ENCODE measurements around the gene SPPL2B. TPM values are rescaled to one million over a fixed set of nuclear protein-coding genes. Genes with fewer than 3 reads are reported as not detected.

SPPL2B gene
- total and polyA plus RNA-seq, 2 donors, result 17.3 to 125 TPM

DNA sequence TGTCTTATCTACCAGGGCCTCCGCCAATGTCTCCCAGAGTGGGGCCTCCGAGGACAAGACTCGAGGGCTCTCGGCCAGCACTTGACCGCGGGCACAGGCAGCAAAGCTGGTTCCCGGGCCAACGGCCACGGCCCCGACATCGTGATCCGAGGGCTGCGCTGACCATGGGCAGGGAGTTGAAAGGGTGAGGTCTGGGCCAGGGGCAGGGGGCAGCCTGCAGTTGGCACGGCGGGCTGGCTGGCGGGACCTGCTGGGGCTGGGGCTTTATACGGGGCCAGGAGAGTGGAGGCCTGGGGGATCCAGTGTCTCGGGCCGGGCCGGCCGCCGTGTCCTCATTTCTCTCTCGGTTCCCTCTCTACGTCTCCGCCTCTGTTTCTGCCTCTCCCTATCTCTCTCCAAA lies 10.7 kb upstream of the SPPL2B start:
- peaks cover 5 to 6% of the 10 kb centered on the region in 2 donors for H3K4me1 ChIP-seq (ENCODE audit: control insufficient read depth in 2 of 2, insufficient read depth in 2 of 2, low read length in 2 of 2)
- 96% methylated on average over 25 of the region's 25 CpGs for WGBS
- no peak overlapping the region for H3K27ac ChIP-seq (ENCODE audit: low read depth in 1 of 2, low read length in 1 of 2)

DNA sequence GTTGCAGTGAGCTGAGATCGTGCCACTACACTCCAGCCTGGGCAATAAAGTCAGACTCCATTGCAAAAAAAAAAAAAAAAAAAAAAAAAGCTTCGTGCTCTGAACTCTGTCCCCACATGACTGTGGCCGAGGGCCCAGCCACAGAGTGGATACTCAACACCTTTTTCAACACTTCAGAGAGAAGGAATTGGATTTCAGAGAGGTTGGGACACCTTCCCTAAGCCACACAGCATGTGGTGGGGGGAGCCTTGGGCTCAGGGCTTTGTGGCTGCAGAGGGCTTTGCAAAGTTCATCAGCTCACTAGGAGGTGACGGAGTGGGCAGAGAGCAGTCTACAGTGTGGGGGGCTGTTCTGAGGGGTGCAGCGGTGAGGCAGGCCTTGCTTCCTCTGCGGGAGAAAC lies 9.6 kb upstream of the SPPL2B start:
- Histone ChIP-seq H3K36me3 (ENCODE audit: control insufficient read depth in 2 of 2, insufficient read depth in 2 of 2, low read length in 1 of 2) (peaks cover 19 to 23% of the 10 kb centered on the region in 2 donors), H3K4me3 (ENCODE audit: low read length in 2 of 2) (no peak overlapping the region), H3K27me3 (ENCODE audit: control insufficient read depth in 2 of 2, insufficient read depth in 1 of 2, low read length in 1 of 2) (peaks cover 0 to 21% of the 10 kb centered on the region in 2 donors), H3K9me3 (ENCODE audit: control insufficient read depth in 2 of 2, insufficient read depth in 1 of 2, low read length in 1 of 2) (peaks cover 7 to 8% of the 10 kb centered on the region in 2 donors), H3K4me1 (ENCODE audit: control insufficient read depth in 2 of 2, insufficient read depth in 2 of 2, low read length in 2 of 2) (peaks cover 0 to 3% of the 10 kb centered on the region in 2 donors), H3K27ac (ENCODE audit: low read depth in 1 of 2, low read length in 1 of 2) (no peak overlapping the region)
- 94% methylated on average over 6 of the region's 6 CpGs for WGBS
- no peak for DNase-seq (ENCODE audit: low read depth in 6 of 9, low spot score in 9 of 9)

More for the DNA sequence above, 10.7 kb upstream of the SPPL2B start:
- Histone ChIP-seq H3K9me3 (ENCODE audit: control insufficient read depth in 2 of 2, insufficient read depth in 1 of 2, low read length in 1 of 2) (peaks cover 8 to 10% of the 10 kb centered on the region in 2 donors), H3K36me3 (ENCODE audit: control insufficient read depth in 2 of 2, insufficient read depth in 2 of 2, low read length in 1 of 2) (peaks cover 12 to 14% of the 10 kb centered on the region in 2 donors), H3K4me3 (ENCODE audit: low read length in 2 of 2) (no peak overlapping the region), H3K27me3 (ENCODE audit: control insufficient read depth in 2 of 2, insufficient read depth in 1 of 2, low read length in 1 of 2) (peaks cover 0 to 30% of the 10 kb centered on the region in 2 donors)
- no peak for DNase-seq (ENCODE audit: low read depth in 6 of 9, low spot score in 9 of 9)

DNA sequence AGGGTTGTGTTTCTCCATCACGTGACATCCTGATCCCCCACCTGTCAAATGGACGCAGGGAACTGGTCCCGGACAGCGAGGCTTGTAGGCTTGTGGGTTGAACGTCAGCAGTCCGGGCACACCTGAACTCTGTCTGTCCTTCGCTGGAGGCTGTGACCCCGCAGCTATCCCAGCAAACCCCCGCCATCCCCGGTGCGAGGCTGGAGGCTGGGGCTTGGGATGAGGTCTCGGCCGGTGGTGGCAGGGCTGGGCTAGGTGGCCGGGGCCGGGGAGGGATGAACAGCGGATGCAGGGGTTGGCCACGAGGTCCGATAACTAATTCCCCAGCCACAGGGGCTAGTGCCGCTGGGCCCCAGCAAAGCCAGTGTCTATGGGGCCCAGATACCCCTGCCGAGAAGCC lies 8.9 kb upstream of the SPPL2B start:
- peaks cover 25 to 29% of the 10 kb centered on the region in 2 donors for H3K36me3 ChIP-seq (ENCODE audit: control insufficient read depth in 2 of 2, insufficient read depth in 2 of 2, low read length in 1 of 2)
- peaks cover 0 to 17% of the 10 kb centered on the region in 2 donors for H3K27me3 ChIP-seq (ENCODE audit: control insufficient read depth in 2 of 2, insufficient read depth in 1 of 2, low read length in 1 of 2)
- H3K4me3 ChIP-seq (ENCODE audit: low read length in 2 of 2), result no peak overlapping the region
- 96% methylated on average over 20 of the region's 20 CpGs for WGBS
- no peak overlapping the region for H3K27ac ChIP-seq (ENCODE audit: low read depth in 1 of 2, low read length in 1 of 2)
- DNase-seq (ENCODE audit: low read depth in 6 of 9, low spot score in 9 of 9), result no peak
- H3K4me1 ChIP-seq (ENCODE audit: control insufficient read depth in 2 of 2, insufficient read depth in 2 of 2, low read length in 2 of 2), result peaks cover 0 to 3% of the 10 kb centered on the region in 2 donors
- H3K9me3 ChIP-seq (ENCODE audit: control insufficient read depth in 2 of 2, insufficient read depth in 1 of 2, low read length in 1 of 2), result peaks cover 7 to 8% of the 10 kb centered on the region in 2 donors

- Histone ChIP-seq H3K4me3 (ENCODE audit: low read length in 2 of 2) (no peak overlapping the region), H3K27me3 (ENCODE audit: control insufficient read depth in 2 of 2, insufficient read depth in 1 of 2, low read length in 1 of 2) (peaks cover 0 to 15% of the 10 kb centered on the region in 2 donors), H3K27ac (ENCODE audit: low read depth in 1 of 2, low read length in 1 of 2) (no peak overlapping the region), H3K9me3 (ENCODE audit: control insufficient read depth in 2 of 2, insufficient read depth in 1 of 2, low read length in 1 of 2) (peaks cover 2 to 8% of the 10 kb centered on the region in 2 donors), H3K4me1 (ENCODE audit: control insufficient read depth in 2 of 2, insufficient read depth in 2 of 2, low read length in 2 of 2) (peaks cover 0 to 3% of the 10 kb centered on the region in 2 donors), H3K36me3 (ENCODE audit: control insufficient read depth in 2 of 2, insufficient read depth in 2 of 2, low read length in 1 of 2) (peaks cover 26 to 34% of the 10 kb centered on the region in 2 donors)
- WGBS, result 95% methylated on average over 12 of the region's 12 CpGs
- no peak for DNase-seq (ENCODE audit: low read depth in 6 of 9, low spot score in 9 of 9)
Measured at GRCh38 chr19:2320049-2320448, 8.4 kb upstream of the SPPL2B start.

DNA sequence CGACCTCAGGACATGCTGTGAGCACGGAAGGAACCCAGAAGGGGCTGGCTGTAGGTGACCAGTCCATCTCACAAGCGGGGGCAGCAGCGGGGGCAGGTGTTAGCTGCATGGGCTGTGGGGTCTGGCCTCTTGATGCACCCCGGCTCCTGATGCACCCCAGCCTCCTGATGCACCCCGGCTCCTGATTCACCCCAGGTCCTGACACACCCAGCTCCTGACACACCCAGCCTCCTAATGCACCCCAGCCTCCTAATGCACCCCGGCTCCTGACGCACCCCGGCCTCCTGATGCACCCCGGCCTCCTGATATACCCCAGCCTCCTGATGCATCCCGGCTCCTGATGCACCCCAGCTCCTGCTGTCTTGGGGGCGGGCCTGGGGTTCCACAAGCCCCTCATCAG lies 7.5 kb upstream of the SPPL2B start:
- WGBS, result 91% methylated on average over 12 of the region's 12 CpGs
- Histone ChIP-seq H3K36me3 (ENCODE audit: control insufficient read depth in 2 of 2, insufficient read depth in 2 of 2, low read length in 1 of 2) (peaks cover 26 to 39% of the 10 kb centered on the region in 2 donors), H3K27me3 (ENCODE audit: control insufficient read depth in 2 of 2, insufficient read depth in 1 of 2, low read length in 1 of 2) (peaks cover 0 to 10% of the 10 kb centered on the region in 2 donors), H3K9me3 (ENCODE audit: control insufficient read depth in 2 of 2, insufficient read depth in 1 of 2, low read length in 1 of 2) (peaks cover 0 to 1% of the 10 kb centered on the region in 2 donors), H3K27ac (ENCODE audit: low read depth in 1 of 2, low read length in 1 of 2) (no peak overlapping the region), H3K4me3 (ENCODE audit: low read length in 2 of 2) (no peak overlapping the region), H3K4me1 (ENCODE audit: control insufficient read depth in 2 of 2, insufficient read depth in 2 of 2, low read length in 2 of 2) (peaks cover under 1 to 8% of the 10 kb centered on the region in 2 donors)
- no peak for DNase-seq (ENCODE audit: low read depth in 6 of 9, low spot score in 9 of 9)

- WGBS, result 98% methylated on average over 39 of the region's 39 CpGs
- Histone ChIP-seq H3K36me3 (ENCODE audit: control insufficient read depth in 2 of 2, insufficient read depth in 2 of 2, low read length in 1 of 2) (peaks cover 26 to 41% of the 10 kb centered on the region in 2 donors), H3K27ac (ENCODE audit: low read depth in 1 of 2, low read length in 1 of 2) (no peak overlapping the region), H3K27me3 (ENCODE audit: control insufficient read depth in 2 of 2, insufficient read depth in 1 of 2, low read length in 1 of 2) (peaks cover 0 to 2% of the 10 kb centered on the region in 2 donors), H3K9me3 (ENCODE audit: control insufficient read depth in 2 of 2, insufficient read depth in 1 of 2, low read length in 1 of 2) (no peaks in the 10 kb centered on the region), H3K4me1 (ENCODE audit: control insufficient read depth in 2 of 2, insufficient read depth in 2 of 2, low read length in 2 of 2) (peaks cover 0 to 9% of the 10 kb centered on the region in 2 donors), H3K4me3 (ENCODE audit: low read length in 2 of 2) (no peak overlapping the region)
- DNase-seq (ENCODE audit: low read depth in 6 of 9, low spot score in 9 of 9), result no peak
Measured at GRCh38 chr19:2321565-2322283, 6.8 kb upstream of the SPPL2B start.

- DNase-seq (ENCODE audit: low read depth in 6 of 9, low spot score in 9 of 9), result no peak
- peaks cover 26 to 42% of the 10 kb centered on the region in 2 donors for H3K36me3 ChIP-seq (ENCODE audit: control insufficient read depth in 2 of 2, insufficient read depth in 2 of 2, low read length in 1 of 2)
- no peaks in the 10 kb centered on the region for H3K27me3 ChIP-seq (ENCODE audit: control insufficient read depth in 2 of 2, insufficient read depth in 1 of 2, low read length in 1 of 2)
- no peak overlapping the region for H3K27ac ChIP-seq (ENCODE audit: low read depth in 1 of 2, low read length in 1 of 2)
- peaks cover 12 to 15% of the 10 kb centered on the region in 2 donors for H3K4me1 ChIP-seq (ENCODE audit: control insufficient read depth in 2 of 2, insufficient read depth in 2 of 2, low read length in 2 of 2)
- 92% methylated on average over 19 of the region's 19 CpGs for WGBS
- H3K4me3 ChIP-seq (ENCODE audit: low read length in 2 of 2), result no peak overlapping the region
- no peaks in the 10 kb centered on the region for H3K9me3 ChIP-seq (ENCODE audit: control insufficient read depth in 2 of 2, insufficient read depth in 1 of 2, low read length in 1 of 2)
Measured at GRCh38 chr19:2323707-2324106, 4.8 kb upstream of the SPPL2B start.

- no peak overlapping the region for H3K4me3 ChIP-seq (ENCODE audit: low read length in 2 of 2)
- H3K27me3 ChIP-seq (ENCODE audit: control insufficient read depth in 2 of 2, insufficient read depth in 1 of 2, low read length in 1 of 2), result no peaks in the 10 kb centered on the region
- DNase-seq (ENCODE audit: low read depth in 6 of 9, low spot score in 9 of 9), result no peak
- peaks cover 26 to 42% of the 10 kb centered on the region in 2 donors for H3K36me3 ChIP-seq (ENCODE audit: control insufficient read depth in 2 of 2, insufficient read depth in 2 of 2, low read length in 1 of 2)
- H3K9me3 ChIP-seq (ENCODE audit: control insufficient read depth in 2 of 2, insufficient read depth in 1 of 2, low read length in 1 of 2), result no peaks in the 10 kb centered on the region
- H3K27ac ChIP-seq (ENCODE audit: low read depth in 1 of 2, low read length in 1 of 2), result peak overlapping the region in 1 of 2 donors; percentile 47
- peaks cover 18 to 19% of the 10 kb centered on the region in 2 donors for H3K4me1 ChIP-seq (ENCODE audit: control insufficient read depth in 2 of 2, insufficient read depth in 2 of 2, low read length in 2 of 2)
- WGBS, result 82% methylated on average over 34 of the region's 34 CpGs
Measured at GRCh38 chr19:2324220-2324948, 4.1 kb upstream of the SPPL2B start.
